Stimulated activated naive CD8-positive, alpha-beta T cell treated with anti-CD3 and anti-CD28 coated beads, Interleukin-15, Interleukin-2, amounts not matched to agents 100 U/mL and 50 U/mL, for 24 hours (primary cell): ENCODE measurements around the gene TTC33.
"Not testable (repeated sequence)": the region's sequence is repeated elsewhere in the genome, so short reads cannot be mapped to it uniquely, and the experiment has no call there.

ENCODE experiments used
- ATAC-seq: fragments of 150-1000 bp; cut with Tn5 transposase; one replicate; pipeline ENCODE4 v1.10.0; 2021
- DNase-seq: peaks from one replicate; pipeline ENCODE4 v3.0.0; 2021

The TTC33 gene

GRCh38 chr5:40569546-40570270 is 186.1 kb downstream of the TTC33 start:
- ATAC-seq (no peak), DNase-seq (no peak)

- ATAC-seq (no peak), DNase-seq (no peak)
Measured at GRCh38 chr5:40568548-40568947, 187.2 kb downstream of the TTC33 start.

GRCh38 chr5:40563173-40563572 is 192.6 kb downstream of the TTC33 start:
- ATAC-seq, DNase-seq: not testable (repeated sequence)

GRCh38 chr5:40560474-40561110 is 195.2 kb downstream of the TTC33 start:
- DNase-seq (no peak), ATAC-seq (no peak)

- DNase-seq, result no peak
- no peak for ATAC-seq
Measured at GRCh38 chr5:40559306-40559705, 196.5 kb downstream of the TTC33 start.

GRCh38 chr5:40557501-40557900 is 198.3 kb downstream of the TTC33 start:
- no peak for ATAC-seq
- DNase-seq, result no peak

GRCh38 chr5:40556811-40557210 is 198.9 kb downstream of the TTC33 start:
- ATAC-seq (no peak), DNase-seq (no peak)

- DNase-seq (no peak), ATAC-seq (no peak)
Measured at GRCh38 chr5:40555886-40556285, 199.9 kb downstream of the TTC33 start.

- ATAC-seq, result no peak
- DNase-seq, result no peak
Measured at GRCh38 chr5:40554813-40555212, 200.9 kb downstream of the TTC33 start.

GRCh38 chr5:40554054-40554453 is 201.7 kb downstream of the TTC33 start:
- ATAC-seq (no peak), DNase-seq (no peak)

GRCh38 chr5:40552981-40553380 is 202.8 kb downstream of the TTC33 start:
- ATAC-seq (no peak), DNase-seq (no peak)

- ATAC-seq, result no peak
Measured at GRCh38 chr5:40551496-40552491, 204.0 kb downstream of the TTC33 start.

GRCh38 chr5:40550481-40550880 is 205.3 kb downstream of the TTC33 start:
- ATAC-seq (no peak), DNase-seq (no peak)

More at GRCh38 chr5:40551496-40552491, 204.0 kb downstream of the TTC33 start:
- no peak for DNase-seq

- ATAC-seq (no peak), DNase-seq (no peak)
Measured at GRCh38 chr5:40549616-40550015, 206.1 kb downstream of the TTC33 start.

GRCh38 chr5:40547994-40548575 is 207.7 kb downstream of the TTC33 start:
- ATAC-seq (no peak), DNase-seq (no peak)

- no peak for ATAC-seq
- no peak for DNase-seq
Measured at GRCh38 chr5:40547557-40547956, 208.2 kb downstream of the TTC33 start.

- ATAC-seq (no peak), DNase-seq (no peak)
Measured at GRCh38 chr5:40540301-40540700, 215.5 kb downstream of the TTC33 start.

GRCh38 chr5:40524677-40525076 is 231.1 kb downstream of the TTC33 start:
- DNase-seq (no peak), ATAC-seq (no peak)

- ATAC-seq (no peak), DNase-seq (no peak)
Measured at GRCh38 chr5:40521925-40522324, 233.8 kb downstream of the TTC33 start.

- no peak for ATAC-seq
- DNase-seq, result no peak
Measured at GRCh38 chr5:40521108-40521785, 234.5 kb downstream of the TTC33 start.

GRCh38 chr5:40518485-40518917 is 237.3 kb downstream of the TTC33 start:
- peak; percentile 23 for DNase-seq
- ATAC-seq, result peak; percentile 91

- no peak for DNase-seq
- no peak for ATAC-seq
Measured at GRCh38 chr5:40515476-40515875, 240.3 kb downstream of the TTC33 start.
